GM19463 (cell line): ENCODE data around the gene PRKCH.
A peak's percentile ranks its signal among the peaks of the same experiment; 100 is the strongest.

Experiments
- ATAC-seq: cut with Tn5 transposase; IDR thresholded peaks from one replicate; pipeline ENCODE4 v1.9.1; 2021; ENCODE audit warnings: mild to moderate bottlenecking, moderate library complexity; ENCODE audit not compliant: unreplicated experiment

PRKCH gene

GRCh38 chr14:61505815-61506809 lies 184.7 kb downstream of the PRKCH start:
- ATAC-seq: no peak

GRCh38 chr14:61508526-61508925 lies 187.1 kb downstream of the PRKCH start:
- ATAC-seq: no peak

DNA sequence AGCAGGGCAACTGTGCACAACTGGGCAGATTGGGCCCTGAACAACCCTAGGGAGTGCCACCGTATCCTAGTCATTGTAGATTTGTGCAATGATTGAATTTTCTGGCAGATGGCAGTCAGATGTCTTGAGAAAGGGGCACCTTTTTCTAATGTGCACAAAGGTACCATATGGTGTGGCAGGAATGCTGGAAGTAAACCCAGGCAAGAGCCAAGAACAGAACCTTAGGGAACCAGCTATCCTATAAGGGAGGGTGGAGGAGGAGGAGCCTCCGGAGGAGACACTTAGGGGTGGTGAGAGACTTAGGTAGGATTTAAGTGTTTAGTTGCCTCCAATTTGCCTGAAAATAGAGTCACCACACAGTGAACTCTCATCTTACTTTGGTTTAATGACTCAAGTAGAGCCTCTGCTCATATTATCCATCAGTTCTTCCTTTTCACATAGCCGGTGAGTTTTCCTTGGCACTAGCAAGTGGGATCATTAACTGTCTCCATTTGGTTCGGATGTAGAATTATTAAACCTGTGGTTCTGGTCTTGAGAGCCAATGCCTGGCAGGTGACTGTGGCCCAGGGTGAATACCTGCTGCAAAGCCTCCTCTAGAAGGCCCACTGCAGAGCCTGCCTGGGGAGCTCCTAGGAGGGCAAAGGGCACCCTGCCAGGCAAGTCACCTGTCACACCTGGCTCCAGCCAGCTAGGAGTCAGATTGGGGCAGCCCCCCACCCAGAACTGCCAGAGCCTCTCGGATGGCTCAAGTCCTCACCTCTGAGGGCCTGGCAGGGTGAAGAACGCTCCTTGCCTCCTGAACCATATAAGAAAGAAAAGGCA lies 189.6 kb downstream of the PRKCH start:
- no peak for ATAC-seq

DNA sequence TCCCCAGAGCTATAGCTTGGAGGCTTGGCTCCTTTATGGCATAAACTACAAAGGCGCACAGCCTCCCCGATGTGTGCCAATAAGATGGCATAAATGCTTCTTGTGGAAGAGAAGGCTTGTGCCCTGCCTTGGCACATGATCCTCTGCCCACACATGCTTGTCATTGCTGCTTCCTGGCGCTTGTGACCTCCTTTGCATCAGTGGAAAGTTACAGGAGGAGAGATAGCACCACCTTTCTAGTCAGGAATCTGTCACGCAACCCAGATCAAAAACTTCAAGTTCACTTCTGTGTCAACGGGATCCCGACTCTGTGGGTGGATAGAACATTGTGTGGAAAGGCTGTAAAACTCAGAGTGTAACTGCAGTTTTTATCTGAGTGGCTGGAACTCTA lies 190.2 kb downstream of the PRKCH start:
- ATAC-seq: no peak

- no peak for ATAC-seq
Observed at GRCh38 chr14:61512026-61512834, 190.9 kb downstream of the PRKCH start.

DNA sequence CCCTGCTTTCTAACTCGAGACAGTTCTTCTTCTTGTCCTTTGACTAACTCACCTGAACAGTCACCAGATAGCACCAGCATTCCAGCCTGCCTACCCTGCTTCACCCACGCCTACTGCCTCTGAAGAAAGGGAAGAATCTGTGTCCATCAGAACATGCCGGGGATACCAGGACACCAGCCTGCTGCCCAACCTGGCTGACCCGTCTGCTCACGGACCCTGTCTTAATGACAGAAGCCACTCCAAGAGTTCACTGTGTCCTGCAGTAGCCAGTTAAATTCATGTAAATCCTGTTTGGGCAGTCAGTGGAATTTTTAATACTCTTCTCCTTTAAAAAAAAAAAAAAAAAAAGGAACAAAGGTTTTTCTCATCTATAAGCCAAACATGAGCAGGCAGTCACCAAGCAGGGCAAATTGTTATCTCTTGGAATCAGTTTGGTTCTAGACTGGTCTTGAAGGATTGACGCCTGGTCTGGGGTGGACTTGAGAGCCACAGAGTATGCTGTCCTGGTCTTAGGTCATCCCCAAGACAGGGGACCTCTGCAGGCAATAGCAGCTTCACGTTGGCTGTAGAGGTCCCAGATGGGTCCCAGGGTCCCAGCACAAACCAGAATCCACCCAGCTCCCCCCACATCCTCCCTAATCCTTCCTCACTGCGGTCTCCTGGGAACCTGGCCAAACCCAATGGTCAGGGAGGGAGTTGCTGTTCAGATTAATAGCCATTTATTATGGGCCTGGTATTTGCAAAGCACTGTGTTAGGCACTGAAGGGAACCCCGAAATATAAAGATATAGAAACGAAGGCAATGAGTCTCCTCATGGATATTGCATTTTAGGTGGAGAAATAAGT lies 192.8 kb downstream of the PRKCH start:
- ATAC-seq: no peak

DNA sequence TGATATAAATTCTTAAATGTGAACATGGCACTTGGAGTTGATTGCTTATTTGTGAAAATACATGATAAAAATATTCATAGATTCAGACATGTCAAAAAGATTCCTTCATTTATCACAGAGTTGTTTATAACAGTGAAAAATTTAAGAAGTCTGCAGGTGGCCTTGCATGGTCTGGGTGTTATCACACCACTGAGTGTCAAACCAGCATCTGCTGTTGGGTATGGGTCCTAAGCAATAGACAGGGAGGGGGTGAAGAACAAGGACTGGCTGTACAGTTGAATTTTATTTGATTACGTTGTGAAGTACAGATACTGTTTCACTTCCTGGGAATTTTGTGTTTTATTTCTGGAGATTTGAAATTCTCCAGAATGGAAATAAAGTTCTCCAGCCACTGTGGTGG lies 193.5 kb downstream of the PRKCH start:
- ATAC-seq: no peak

DNA sequence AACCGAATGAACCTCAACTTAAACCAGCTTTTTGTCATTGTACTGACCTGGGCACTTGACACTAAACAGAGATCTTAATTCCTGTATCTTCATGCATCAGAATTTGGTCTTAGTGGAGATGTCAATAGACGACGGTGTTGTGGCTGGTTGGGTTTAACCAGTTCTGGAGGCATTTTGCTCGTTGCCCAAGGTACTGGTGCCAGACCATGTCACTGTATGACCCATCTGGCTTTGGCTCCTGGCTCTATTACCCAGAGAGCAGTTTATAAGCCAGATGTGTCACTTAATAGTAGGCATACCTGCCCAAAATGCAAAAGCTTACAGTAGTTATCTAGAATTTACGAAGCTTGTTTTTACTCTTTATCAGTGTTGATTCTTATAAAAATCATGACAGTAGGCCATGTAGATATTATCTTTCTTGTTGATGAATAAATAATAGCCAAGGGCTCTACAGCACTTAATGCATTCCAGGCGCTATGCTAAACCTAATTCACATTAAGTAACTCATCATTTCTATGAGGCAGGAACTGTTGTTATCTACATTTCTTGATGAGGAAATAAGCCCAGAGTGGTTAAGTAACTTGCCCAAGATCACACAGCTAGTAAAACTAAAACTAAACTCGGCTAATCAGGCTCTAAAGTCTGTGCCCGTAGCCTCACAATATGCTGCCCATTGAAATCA lies 194.2 kb downstream of the PRKCH start:
- no peak for ATAC-seq

GRCh38 chr14:61516118-61516743 lies 194.9 kb downstream of the PRKCH start:
- no peak for ATAC-seq

DNA sequence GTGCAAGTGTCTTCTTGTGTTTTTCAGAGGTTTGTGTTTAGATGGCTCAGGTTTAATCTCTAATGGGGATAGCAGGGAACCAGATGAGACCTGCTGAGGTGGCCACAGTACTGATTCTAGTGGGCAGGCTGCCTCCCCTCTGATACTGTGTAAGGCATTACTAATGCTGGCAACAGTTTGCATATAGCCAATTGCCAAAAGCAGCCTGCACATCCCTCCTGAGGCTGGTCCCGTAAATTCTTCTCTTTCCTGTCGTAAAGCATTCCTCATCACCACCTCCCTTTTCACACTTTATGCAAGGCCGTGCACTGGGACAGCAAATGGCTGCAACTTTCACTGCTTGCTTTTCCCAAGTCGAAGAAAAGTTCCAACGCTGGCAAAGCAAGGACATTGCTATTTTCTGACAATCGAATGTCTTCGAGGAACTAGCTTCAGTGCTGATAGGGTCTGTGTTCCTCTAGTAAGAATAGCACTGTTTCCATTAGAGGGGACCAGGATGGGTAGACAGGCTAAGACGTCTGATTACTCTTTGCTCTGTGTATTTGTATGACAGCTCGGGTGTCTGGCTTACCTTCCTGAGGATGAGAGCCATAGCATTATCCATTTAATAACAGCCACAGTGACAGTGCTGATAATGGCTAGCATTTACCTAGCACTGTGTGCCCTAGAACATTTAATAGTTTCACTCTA lies 195.7 kb downstream of the PRKCH start:
- ATAC-seq: no peak

GRCh38 chr14:61517911-61518384 lies 196.6 kb downstream of the PRKCH start:
- ATAC-seq: no peak

GRCh38 chr14:61518403-61518802 lies 197.0 kb downstream of the PRKCH start:
- ATAC-seq: peak; percentile 76

- ATAC-seq: no peak
Observed at GRCh38 chr14:61519106-61519505, 197.7 kb downstream of the PRKCH start.

GRCh38 chr14:61519735-61520134 lies 198.4 kb downstream of the PRKCH start:
- ATAC-seq: no peak

GRCh38 chr14:61520576-61520975 lies 199.2 kb downstream of the PRKCH start:
- no peak for ATAC-seq

GRCh38 chr14:61521773-61522172 lies 200.4 kb downstream of the PRKCH start:
- ATAC-seq: no peak

DNA sequence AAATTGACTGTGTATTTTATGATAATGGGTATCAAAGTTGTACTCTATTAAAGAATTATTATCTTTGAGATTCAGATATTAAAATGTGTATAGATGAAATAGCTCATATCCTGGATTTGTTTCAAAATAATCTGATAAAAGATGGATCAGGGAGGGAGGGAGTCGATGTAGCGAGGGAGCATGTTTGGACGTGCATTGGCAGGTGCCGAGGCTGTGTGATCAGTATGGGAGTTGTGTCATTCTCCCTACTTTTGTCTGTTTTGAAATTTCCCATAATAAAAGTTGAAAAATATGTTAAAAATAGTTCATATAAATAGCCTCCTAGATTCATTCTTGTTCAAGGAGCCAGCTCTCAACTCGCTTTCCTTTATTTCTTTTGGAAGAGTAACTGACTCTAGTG lies 202.4 kb downstream of the PRKCH start:
- ATAC-seq: no peak

- peak; percentile 32 for ATAC-seq
Observed at GRCh38 chr14:61524211-61524806, 202.9 kb downstream of the PRKCH start.
